ENCODE results near the gene HS6ST1.

DNA sequence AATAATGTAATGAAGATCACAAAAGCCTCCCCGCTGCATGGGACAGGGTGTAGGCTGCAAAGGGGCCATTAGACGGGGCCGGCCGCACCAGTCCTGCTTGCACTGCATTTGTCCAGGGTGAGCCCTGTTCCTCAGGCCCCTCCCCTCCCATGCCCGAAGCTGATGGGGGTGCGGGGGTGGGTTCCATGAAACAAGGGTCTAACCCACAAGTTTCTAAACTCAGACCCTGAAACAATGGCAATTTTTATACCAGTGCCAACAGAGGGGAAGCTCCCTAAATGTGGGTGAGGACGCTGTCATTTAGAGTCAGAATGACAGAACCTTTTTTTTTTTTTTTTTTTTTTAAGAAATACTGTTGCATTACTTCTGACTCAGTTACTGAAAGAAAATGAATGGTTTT lies 39.7 kb downstream of the HS6ST1 start:
- TF ChIP-seq MAFK (IDR thresholded peaks at IDR 0.05; ENCODE audit: low read depth, low read length): no peak
- no peak for TF ChIP-seq POLR2A (IDR thresholded peaks at IDR 0.05; ENCODE audit: low read depth, low read length)

Data from IMR-90 (cell line).